NT2/D1 (cell line): ENCODE measurements around the gene COL2A1.

Experiments
- DNase-seq: peaks from one replicate; pipeline ENCODE4 v3.0.0-alpha.2; 2011; ENCODE audit warnings: low read depth, low spot score
- H3K27me3 ChIP-seq: 2 replicates; pipeline ENCODE4 v1.6.0; 2011; ENCODE audit warnings: mild to moderate bottlenecking; ENCODE audit not compliant: insufficient read length, insufficient read depth
- H3K36me3 ChIP-seq: 2 replicates; pipeline ENCODE4 v1.6.1; 2011; ENCODE audit warnings: mild to moderate bottlenecking, low read length, mixed read lengths; ENCODE audit not compliant: insufficient read depth, insufficient read length
- H3K4me1 ChIP-seq: 2 replicates; pipeline ENCODE4 v1.5.1; 2011; ENCODE audit not compliant: insufficient read depth, insufficient read length
- H3K4me3 ChIP-seq: 2 replicates; pipeline ENCODE4 v1.5.1; 2011; ENCODE audit warnings: low read depth; ENCODE audit not compliant: insufficient read length
- H3K9ac ChIP-seq: 2 replicates; pipeline ENCODE4 v1.6.0; 2011; ENCODE audit warnings: low read depth; ENCODE audit not compliant: insufficient read length
- H3K9me3 ChIP-seq: 2 replicates; pipeline ENCODE4 v1.5.1; 2011; ENCODE audit warnings: mild to moderate bottlenecking, low read length; ENCODE audit not compliant: insufficient read depth
- SUZ12 ChIP-seq: IDR thresholded peaks from 2 replicates; pipeline ENCODE4 v1.6.1; 2011; ENCODE audit not compliant: insufficient read length, insufficient read depth; ENCODE audit errors: extremely low read depth
- YY1 ChIP-seq: IDR thresholded peaks from 2 replicates; pipeline ENCODE4 v1.6.1; 2011; ENCODE audit not compliant: insufficient read length, insufficient read depth
- ZNF274 ChIP-seq: IDR thresholded peaks from 2 replicates; pipeline ENCODE4 v1.6.1; 2011; ENCODE audit warnings: mild to moderate bottlenecking, low read depth, low read length

Gene COL2A1

GRCh38 chr12:48004053-48004941 is at the start of gene COL2A1:
COL2A1 (minus strand) TSS chr12:48004476; CDS start chr12:48004321, 155 bp downstream.
- no peaks in the 10 kb centered on the region for H3K9me3 ChIP-seq
- peak; percentile 32 for TF ChIP-seq SUZ12
- TF ChIP-seq ZNF274 = no peak
- DNase-seq = no peak
- peak within 1 kb of the TSS; percentile 62 for H3K9ac ChIP-seq
- peaks cover 19% of the 10 kb centered on the region for H3K4me1 ChIP-seq
- H3K27me3 ChIP-seq = peaks cover 87% of the 10 kb centered on the region
- H3K4me3 ChIP-seq = peak within 1 kb of the TSS; percentile 26
- no peaks in the 10 kb centered on the region for H3K36me3 ChIP-seq

DNA sequence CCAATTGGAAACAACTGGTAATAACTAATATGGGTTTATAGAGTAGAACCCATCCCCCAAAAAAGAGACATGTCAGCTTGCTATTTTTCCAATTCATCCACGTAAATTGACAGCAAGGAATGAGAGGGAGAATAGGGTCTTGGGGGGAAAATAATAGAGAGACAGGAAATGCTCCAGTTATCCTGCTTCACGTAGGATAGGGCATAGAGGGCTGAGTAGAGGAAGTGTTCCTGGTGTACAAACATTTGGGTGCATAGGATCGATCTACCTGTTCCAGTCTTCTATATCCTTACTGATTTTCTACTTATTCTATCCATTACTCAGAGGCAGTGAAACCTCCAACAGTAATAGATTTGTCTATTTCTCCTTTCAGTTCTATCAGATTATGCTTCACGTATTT is 49.6 kb upstream of the COL2A1 start:
- no peak for TF ChIP-seq YY1
- TF ChIP-seq ZNF274 = no peak
- no peak for TF ChIP-seq SUZ12
- Histone ChIP-seq H3K36me3 (peaks cover 25% of the 10 kb centered on the region), H3K9me3 (peaks cover 3% of the 10 kb centered on the region), H3K9ac (no peak overlapping the region), H3K4me3 (no peak overlapping the region), H3K27me3 (no peaks in the 10 kb centered on the region), H3K4me1 (no peaks in the 10 kb centered on the region)
- no peak for DNase-seq

DNA sequence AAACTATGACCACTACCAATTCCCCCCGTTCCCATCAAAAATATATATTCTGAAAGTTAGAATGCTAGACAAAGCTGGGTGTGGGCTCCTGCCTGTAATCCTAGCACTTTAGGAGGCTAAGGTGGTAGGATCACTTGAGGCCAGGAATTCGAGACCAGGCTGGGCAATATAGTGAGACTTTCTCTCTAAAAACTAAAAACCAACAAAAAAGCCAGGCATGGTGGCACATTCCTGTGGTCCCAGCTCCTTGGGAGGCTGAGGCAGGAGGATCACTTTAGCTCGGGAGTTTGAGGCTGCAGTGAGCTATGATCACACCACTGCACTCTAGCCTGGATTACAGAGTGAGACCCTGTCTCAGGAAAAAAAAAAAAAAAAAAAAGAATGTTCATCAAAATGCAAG is 48.8 kb upstream of the COL2A1 start:
- no peak for DNase-seq
- no peaks in the 10 kb centered on the region for H3K4me1 ChIP-seq
- TF ChIP-seq ZNF274 = no peak
- TF ChIP-seq SUZ12 = no peak
- TF ChIP-seq YY1 = no peak
- H3K36me3 ChIP-seq = peaks cover 25% of the 10 kb centered on the region
- H3K9me3 ChIP-seq = no peaks in the 10 kb centered on the region
- H3K9ac ChIP-seq = no peak overlapping the region
- no peak overlapping the region for H3K4me3 ChIP-seq
- no peaks in the 10 kb centered on the region for H3K27me3 ChIP-seq

DNA sequence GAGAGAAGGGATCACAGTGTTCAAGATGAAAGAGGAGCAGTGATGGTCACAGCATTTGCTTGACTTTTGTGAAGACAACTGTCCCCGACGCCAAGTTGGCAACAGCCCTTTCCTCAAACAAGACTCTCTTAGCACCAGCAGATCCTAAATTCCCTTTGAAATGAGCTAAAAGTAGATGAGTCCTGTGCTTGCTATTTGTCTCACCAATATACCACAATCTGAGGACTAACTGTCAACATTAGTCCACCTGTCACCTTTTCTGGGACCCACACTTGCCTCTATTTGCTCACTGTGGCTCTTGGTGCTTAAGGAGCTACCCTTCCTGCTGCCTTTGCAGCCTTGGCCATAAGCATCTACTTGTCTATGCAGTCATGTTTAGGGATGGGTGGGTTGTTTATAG is 47.4 kb upstream of the COL2A1 start:
- H3K27me3 ChIP-seq = no peaks in the 10 kb centered on the region
- no peak for DNase-seq
- TF ChIP-seq SUZ12 = no peak
- no peak for TF ChIP-seq YY1
- no peak for TF ChIP-seq ZNF274
- H3K36me3 ChIP-seq = peaks cover 39% of the 10 kb centered on the region
- no peak overlapping the region for H3K4me3 ChIP-seq
- H3K9me3 ChIP-seq = no peaks in the 10 kb centered on the region
- no peak overlapping the region for H3K9ac ChIP-seq
- H3K4me1 ChIP-seq = no peaks in the 10 kb centered on the region

GRCh38 chr12:48050174-48050573 is 45.9 kb upstream of the COL2A1 start:
- Histone ChIP-seq H3K36me3 (peaks cover 51% of the 10 kb centered on the region), H3K4me1 (no peaks in the 10 kb centered on the region), H3K4me3 (no peak overlapping the region), H3K9me3 (no peaks in the 10 kb centered on the region), H3K27me3 (no peaks in the 10 kb centered on the region), H3K9ac (no peak overlapping the region)
- DNase-seq = no peak
- TF ChIP-seq SUZ12 (no peak), ZNF274 (no peak), YY1 (no peak)

DNA sequence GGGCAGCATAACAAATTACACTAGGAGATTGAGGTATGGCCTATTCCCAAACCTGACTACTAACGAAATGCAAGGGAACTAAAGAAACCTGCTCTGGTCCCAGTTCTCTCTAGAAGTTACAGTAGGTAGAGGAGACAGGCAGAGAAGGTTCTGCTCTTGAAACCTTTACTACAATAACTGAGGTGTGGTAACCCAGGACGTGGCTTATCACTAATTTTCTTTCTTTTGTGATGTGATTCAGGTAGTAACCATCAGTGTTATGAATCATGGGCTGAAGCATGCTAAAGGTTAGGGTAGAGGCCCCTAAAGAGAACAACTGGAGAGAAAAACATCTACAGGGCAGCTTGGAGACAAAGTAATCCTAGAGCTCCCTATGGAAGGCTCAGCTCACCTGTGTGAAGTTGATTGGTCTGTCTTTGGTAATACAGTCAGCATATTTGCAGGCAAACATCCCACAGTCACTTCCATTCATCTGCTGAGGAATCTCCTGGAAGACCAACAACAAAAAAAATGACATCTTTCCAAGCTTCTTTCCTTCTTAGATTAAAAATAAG is 41.8 kb upstream of the COL2A1 start:
- Histone ChIP-seq H3K4me1 (no peaks in the 10 kb centered on the region), H3K9me3 (no peaks in the 10 kb centered on the region), H3K4me3 (no peak overlapping the region), H3K27me3 (no peaks in the 10 kb centered on the region), H3K9ac (no peak overlapping the region), H3K36me3 (peaks cover 68% of the 10 kb centered on the region)
- no peak for DNase-seq
- TF ChIP-seq SUZ12 (no peak), ZNF274 (no peak), YY1 (no peak)

DNA sequence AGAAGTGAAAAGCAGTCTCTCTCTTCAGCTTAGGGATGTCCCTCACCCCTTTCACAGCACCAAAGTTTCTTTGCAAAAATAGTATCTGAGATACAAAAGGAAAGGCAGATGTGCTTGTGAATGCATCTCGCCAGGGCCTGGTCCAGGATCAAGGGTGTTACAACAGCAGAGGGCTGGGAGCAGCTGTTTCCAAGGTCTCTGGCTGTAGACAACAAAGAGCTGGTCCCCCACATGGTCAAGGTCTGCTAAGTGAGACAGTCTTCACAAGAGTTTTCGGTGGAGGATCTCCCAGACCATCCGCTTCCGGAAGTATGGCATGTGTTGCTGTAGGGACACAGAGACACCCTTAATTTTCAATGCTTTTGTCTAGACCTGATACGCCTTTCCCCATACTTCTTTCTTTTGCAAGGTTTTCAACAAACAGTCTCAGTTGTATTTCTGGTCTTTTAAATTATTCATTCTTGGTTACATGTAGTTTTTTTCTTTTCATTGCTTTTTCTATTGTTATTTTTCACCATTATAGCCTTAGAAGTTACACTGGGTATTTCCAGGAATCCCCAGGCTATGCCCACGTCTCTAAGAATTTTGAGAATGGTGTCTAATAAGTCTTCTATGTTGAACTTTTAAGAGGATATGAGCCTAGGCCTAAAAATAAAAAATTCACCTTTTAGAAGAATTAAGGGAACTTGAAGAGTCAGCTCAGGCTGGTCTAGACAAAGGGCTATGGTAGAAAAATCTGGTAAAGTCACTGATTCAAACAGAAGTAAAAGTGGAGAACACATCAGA is 41.0 kb upstream of the COL2A1 start:
- Histone ChIP-seq H3K4me3 (no peak overlapping the region), H3K36me3 (peaks cover 63% of the 10 kb centered on the region), H3K9me3 (no peaks in the 10 kb centered on the region), H3K9ac (no peak overlapping the region), H3K27me3 (no peaks in the 10 kb centered on the region), H3K4me1 (no peaks in the 10 kb centered on the region)
- no peak for DNase-seq
- TF ChIP-seq YY1 (no peak), ZNF274 (no peak), SUZ12 (no peak)
